ENCODE data around the gene RPS14. TPM values are rescaled to one million over a fixed set of nuclear protein-coding genes. Genes with fewer than 3 reads are reported as not detected.

The RPS14 gene
- total and polyA plus RNA-seq, 9 of the 15 experiments (the other 6 are each of a cell fraction or from before 2014, with no cell fraction given): 1,824 to 5,983 (median 3,017) TPM

- WGBS (ENCODE audit: insufficient coverage, low coverage, missing lambda C conversion rate): 0% methylated on average over 2 of the region's 2 CpGs
- Histone ChIP-seq H3K9ac (ENCODE audit: insufficient read depth in 1 of 2, low read depth in 2 of 2, low read length in 2 of 2) (peak overlapping the region; percentile 22 to 73; a peak in 3 of 4 replicates), H3K36me3 (ENCODE audit: control insufficient read depth, insufficient read depth, low read length) (no peaks in the 10 kb centered on the region), H4K20me1 (replicated peaks; ENCODE audit: control insufficient read depth, insufficient read depth, low read length) (no peaks in the 10 kb centered on the region), H3K4me2 (ENCODE audit: insufficient read depth, low read length) (peak overlapping the region; percentile 34), H3K9me3 (replicated peaks; ENCODE audit: control insufficient read depth, insufficient read depth, low read depth, low read length) (no peaks in the 10 kb centered on the region), H3K4me3 (no peak overlapping the region), H3K27me3 (ENCODE audit: control insufficient read depth in 2 of 2, insufficient read depth in 2 of 2, low read length in 2 of 2) (no peaks in the 10 kb centered on the region), H2AFZ (ENCODE audit: low read depth, low read length) (peak overlapping the region; percentile 83), H3K79me2 (ENCODE audit: control insufficient read depth, insufficient read depth, low read length) (no peaks in the 10 kb centered on the region), H3K4me1 (replicated peaks in 1 of 2; ENCODE audit: control insufficient read depth in 2 of 2, insufficient read depth in 2 of 2, low read length in 2 of 2) (peaks cover 16 to 39% of the 10 kb centered on the region in 2 experiments; a peak in 4 of 5 replicates), H3K27ac (ENCODE audit: extremely low read depth, low read depth, low read length) (peak overlapping the region; percentile 10; the same call in 1 of the 3 replicates), H3K9me1 (ENCODE audit: control insufficient read depth, insufficient read depth, low read length) (no peaks in the 10 kb centered on the region)
- BruUV-seq (replicated peaks): no TSS peak
- FAIRE-seq (no peak), DNase-seq (ENCODE audit: extremely low read depth in 1 of 4, low spot score in 3 of 4) (peak; percentile 58 to 74 (median 65)), ATAC-seq (peak; percentile 61)
- POLR2A ChIA-PET: interaction anchor here (0.5 to 1.3 kb wide), 6 partner anchors 11 to 375 kb away, joined by 3 read pairs; no protein-coding TSS in a partner anchor
- in situ Hi-C loops (cut with MboI): no loop called here
- CTCF ChIA-PET (ENCODE audit: low intra/inter-chr PET ratio): no interaction called here
- intact Hi-C loops (cut with micrococcal nuclease): loop anchor here (2.0 kb wide), 1 partner anchor 28 kb away; no protein-coding TSS in a partner anchor
- TF ChIP-seq FOXK1 (CRISPR knock-in tag; IDR thresholded peaks at IDR 0.05; ENCODE audit: borderline replicate concordance) (no peak), RB1 (IDR thresholded peaks at IDR 0.05; ENCODE audit: low read depth) (peak; percentile 39; the same call in 1 of the 2 replicates), ZFX (CRISPR knock-in tag; IDR thresholded peaks at IDR 0.05) (peak; percentile 43; the same call in 1 of the 2 replicates), ELK3 (CRISPR knock-in tag; IDR thresholded peaks at IDR 0.05) (no peak), HDAC1 (IDR thresholded peaks at IDR 0.05) (0 out of 4 replicates have a peak, but pooled peaks of 1 of the 2 experiments have one; percentile 18), PREB (CRISPR knock-in tag; IDR thresholded peaks at IDR 0.05) (no peak), PKNOX1 (IDR thresholded peaks at IDR 0.05) (peak; percentile 63), ELF1 (tag; IDR thresholded peaks at IDR 0.05) (no peak), IFI16 (CRISPR knock-in tag; IDR thresholded peaks at IDR 0.05) (no peak), ZNF239 (CRISPR knock-in tag; IDR thresholded peaks at IDR 0.05) (no peak), MITF (IDR thresholded peaks at IDR 0.05) (peak; percentile 37; the same call in 1 of the 2 replicates), EP300 (IDR thresholded peaks at IDR 0.05; ENCODE audit: low read length) (no peak), YY1 (IDR thresholded peaks at IDR 0.05; ENCODE audit: borderline replicate concordance in 1 of 3, control insufficient read depth in 1 of 3, extremely low read depth in 1 of 3, insufficient read depth in 3 of 3, insufficient read length in 1 of 3, insufficient replicate concordance in 2 of 3, low read depth in 1 of 3, low read length in 2 of 3) (peak in 1 of 3 experiments; percentile 10), MXD1 (CRISPR knock-in tag; IDR thresholded peaks at IDR 0.05; ENCODE audit: borderline replicate concordance, poor library complexity, severe bottlenecking) (no peak), ZSCAN32 (CRISPR knock-in tag; IDR thresholded peaks at IDR 0.05) (no peak), PHF21A (IDR thresholded peaks at IDR 0.05; ENCODE audit: borderline replicate concordance, low read depth) (no peak)
These were observed 11.7 kb upstream of the RPS14 start for GRCh38 chr5:150461231-150461630.
